CD4-positive, alpha-beta T cell treated with Interleukin-12 subunit alpha and Interleukin-12 subunit beta, for 1 hour (primary cell): ENCODE data around the gene CFAP20DC.

Experiments
- DNase-seq: peaks from one replicate; pipeline ENCODE4 v3.0.0-alpha.2; 2020

The CFAP20DC gene

DNA sequence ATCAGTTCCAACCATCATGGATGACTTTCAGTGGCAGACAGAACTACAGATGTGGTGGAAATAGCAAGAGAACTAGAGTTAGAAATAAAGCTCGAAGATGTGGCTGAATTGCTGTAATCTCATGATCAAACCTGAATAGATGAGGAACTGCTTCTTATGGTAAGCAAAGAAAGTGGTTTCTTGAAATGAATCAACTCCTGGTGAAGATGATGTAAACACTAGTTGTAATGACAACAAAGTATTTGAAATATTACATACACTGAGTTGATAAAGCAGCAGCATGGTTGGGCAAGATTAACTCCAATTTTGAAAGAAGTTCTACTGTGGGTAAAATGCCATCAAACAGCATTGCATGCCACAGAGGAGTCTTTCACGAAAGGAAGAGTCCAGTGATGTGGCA lies 251.5 kb downstream of the CFAP20DC start:
- DNase-seq, result no peak

DNA sequence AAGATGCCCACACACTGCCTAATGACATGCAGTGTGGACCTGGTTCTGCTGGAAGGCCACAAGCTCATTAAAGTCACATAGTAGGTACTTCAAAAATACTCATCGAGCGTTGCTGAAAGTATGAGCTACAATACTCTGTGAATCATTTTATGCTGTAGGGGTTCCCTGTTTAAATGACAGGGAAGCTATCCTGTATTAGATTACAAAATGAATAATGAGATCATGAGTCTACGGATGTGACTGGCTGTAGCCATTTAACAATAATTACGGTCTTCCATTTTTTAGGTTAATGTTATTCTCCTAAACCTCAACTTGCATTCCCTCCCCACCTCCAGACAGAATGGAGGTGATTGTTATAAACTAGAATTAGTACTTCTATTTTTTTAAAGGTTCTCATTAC lies 255.1 kb downstream of the CFAP20DC start:
- DNase-seq, result no peak

DNA sequence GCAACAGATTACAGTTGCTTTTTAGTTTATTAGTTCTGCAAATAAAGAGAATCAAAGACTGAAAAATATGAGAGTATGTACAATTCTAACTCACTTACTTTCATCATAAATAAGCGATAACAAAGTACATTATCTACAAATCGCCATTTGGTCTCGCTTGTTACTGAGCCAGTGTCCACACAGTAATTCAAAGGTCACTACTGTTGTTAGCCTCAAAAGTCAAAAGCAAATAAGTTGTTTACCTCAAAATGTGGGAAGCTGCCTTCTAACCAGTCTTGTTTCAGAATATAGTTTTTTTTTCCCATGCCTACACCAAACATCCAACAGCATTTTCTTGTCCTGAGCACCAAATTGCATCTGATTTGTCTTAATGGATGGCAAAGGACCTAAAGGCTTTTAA lies 255.9 kb downstream of the CFAP20DC start:
- no peak for DNase-seq

DNA sequence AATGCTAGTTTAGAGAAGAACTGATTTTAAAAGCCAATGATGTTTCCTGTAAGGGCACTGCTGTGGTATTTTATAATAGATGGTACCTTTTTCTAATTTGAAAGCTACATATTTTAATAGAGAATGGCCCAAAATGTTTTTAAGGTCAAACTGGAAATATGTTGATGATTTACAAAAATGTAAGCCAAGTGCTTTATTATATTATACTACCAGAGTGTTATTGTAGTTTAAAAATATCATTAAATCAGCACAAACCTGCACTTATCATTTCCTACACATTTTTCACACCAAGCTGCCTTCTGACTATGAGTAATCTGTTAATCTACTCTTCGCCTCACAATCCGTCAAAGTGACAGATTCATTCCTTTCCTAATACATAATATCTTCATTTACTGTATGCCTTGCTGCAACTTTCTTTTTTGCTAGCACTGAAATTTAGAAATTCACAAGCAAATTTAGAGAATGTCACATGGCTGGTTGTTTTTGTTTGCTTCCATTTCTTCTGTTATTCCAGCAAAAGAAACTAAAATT lies 256.8 kb downstream of the CFAP20DC start:
- no peak for DNase-seq

DNA sequence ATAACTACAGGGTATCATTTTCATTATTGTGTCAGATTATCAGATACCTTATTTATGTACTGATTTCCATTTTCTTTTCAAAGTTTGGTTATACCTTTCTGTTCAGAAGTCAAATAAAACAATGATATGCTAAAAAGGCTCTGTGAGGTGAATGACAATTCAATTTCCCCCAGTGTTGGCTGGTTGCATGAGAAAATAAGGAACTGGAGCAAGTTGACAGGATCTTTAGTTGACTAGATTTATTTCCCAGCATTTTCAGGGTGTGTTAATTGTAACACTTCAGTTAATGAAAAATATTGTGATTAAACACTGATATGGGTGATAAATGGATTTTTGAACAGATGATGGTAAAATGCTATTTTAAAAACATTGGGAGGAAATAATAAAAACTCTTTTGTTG lies 260.4 kb downstream of the CFAP20DC start:
- DNase-seq, result no peak

DNA sequence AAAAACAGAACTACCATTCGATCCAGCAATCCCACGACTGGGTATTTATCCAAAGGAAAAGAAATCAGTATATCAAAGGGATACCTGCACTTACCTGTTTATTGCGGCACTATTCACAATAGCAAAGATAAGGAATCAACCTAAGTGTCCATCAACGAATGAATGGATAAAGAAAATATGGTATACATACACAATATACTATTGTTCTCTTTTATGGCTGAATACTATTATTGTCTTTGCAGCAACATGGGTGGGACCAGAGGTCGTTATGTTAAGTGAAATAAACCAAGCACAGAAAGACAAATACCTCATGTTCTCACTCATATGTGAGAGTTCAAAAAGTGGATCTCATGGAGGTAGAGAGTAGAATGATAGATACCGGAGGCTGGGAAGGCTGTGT lies 264.9 kb downstream of the CFAP20DC start:
- no peak for DNase-seq

DNA sequence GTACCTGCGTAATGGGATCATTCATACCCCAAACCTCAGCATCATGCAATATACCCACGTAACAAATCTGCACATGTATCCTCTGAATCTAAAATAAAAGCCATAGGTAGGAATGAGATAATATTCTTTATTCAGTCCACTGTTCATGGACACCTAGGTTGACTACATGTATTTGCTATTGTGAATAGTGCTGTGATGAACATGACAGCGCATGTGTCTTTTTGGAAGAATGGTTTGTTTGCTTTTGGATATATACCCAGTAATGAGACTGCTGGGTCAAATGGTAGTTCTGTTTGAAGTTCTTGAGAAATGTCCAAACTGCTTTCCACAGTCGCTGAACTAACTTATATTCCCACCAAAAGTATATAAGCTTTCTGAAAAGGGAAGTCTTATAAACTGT lies 265.4 kb downstream of the CFAP20DC start:
- DNase-seq, result no peak

DNA sequence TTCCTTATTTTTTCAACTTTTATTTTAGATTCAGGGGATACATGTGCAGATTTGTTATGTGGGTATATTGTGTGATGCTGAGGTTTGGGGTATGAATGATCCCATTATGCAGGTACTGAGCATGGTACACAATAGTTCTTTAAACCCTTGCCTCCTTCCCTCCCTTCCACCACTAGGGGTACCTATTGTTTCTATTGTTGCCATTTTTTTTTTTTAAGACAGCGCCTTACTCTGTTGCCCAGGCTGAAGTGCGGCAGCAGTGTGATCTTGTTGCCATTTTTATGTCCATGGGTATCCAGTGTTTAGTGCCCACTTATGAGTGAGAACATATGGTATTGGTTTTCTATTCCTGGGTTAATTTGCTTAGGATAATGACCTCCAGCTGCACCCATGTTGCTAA lies 266.0 kb downstream of the CFAP20DC start:
- no peak for DNase-seq

DNA sequence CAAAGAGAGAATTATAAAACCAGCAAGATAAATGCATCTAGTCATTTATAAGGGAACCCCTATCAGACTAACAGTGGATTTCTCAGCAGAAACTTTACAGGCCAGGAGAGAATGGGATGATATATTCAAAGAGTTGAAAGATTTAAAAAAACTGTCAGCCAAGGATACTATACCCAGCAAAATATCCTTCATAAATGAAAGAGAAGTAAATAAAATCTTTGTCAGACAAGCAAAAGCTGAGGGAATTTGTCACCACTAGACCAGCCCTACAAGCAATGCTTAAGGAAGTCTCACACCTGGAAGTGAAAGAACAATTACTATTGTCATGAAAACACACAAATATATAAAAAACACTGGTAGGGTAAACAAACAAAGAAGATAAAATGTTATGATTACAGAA lies 269.9 kb downstream of the CFAP20DC start:
- DNase-seq, result no peak

DNA sequence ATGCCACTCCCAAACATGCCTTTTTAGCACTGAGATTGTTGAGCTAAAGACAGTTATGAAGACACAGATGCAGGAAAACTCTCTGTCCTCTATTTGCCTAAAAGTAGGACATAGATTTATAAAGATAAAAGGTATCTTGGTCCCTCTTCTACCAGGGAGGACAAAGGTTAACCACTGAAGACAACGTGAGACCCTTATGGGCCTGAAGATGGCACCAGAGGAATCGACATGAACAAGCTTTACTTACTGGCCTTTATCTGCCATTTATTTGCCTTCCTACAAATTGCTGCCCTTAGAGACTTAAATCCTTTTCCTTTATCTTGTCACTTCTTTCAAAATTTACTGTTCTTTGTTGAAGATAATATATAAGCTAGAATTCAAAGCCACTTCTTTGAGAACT lies 273.6 kb downstream of the CFAP20DC start:
- no peak for DNase-seq

DNA sequence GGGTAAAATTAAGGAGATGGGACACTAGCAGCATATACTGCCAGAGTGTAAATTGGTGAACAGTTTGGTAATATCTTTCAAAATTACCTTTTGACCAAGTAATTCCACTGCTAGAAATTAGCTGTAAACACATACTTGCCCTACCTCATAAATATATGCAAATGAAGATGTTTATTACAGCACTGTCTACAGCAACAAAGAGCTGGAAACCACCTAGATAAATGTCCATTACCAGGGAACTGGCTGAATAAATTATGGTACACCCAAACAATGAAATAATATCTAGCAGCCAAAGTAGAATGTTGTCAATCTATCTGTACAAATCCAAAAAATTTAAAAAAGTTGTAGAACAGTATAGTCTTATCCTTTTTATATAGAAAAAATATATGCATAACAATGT lies 277.4 kb downstream of the CFAP20DC start:
- no peak for DNase-seq

DNA sequence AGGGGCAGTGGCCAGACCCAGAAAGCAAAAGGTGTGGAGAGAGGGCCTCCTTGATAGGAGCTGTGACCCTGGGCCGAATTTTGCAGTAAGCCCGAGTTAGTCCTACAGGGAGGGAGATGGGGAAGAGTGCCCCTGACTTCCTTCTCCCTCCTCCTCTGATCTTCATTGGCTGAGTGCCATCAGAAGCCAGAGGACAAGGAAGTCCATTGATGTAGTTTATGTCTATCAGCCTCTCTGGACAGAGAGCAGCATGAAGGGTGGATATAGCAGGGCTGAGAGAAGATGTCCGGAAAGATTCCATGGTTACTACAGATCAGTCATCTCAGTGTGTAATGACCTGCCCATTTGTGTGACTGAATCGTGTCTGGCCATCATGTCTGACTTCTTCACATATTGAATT lies 280.8 kb downstream of the CFAP20DC start:
- DNase-seq, result no peak

DNA sequence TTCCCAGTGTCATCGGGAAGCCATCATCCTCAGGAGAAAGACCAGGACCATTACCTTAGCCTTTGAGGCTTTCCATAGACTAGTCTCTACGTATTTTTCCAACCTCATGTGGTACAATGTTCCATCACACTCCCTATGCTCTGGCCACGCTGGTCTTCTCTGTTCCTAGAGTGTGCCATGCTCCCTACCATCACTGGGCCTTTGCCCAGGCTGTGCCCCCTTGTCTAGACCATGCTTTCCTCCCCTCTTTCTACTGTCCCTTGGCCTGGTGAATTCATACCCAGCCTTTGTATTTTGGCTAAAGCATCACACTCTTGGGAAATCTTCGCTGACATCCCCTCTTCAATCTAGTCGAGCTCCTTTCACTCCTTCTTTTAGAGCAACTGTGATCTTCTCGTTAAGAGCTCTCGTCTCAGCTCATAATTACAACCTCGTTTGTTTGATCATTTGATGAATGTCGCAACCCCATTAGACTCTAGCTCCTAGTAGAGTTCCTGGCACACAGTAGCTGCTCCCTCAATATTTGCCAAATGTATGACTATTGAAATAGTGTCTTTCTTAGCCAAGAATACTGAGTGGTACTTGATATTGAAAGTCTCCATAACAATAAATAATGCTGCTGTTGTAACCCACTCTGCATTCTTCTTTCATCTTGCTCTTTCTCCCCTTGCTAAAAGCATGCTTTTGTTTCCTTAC lies 283.1 kb downstream of the CFAP20DC start:
- no peak for DNase-seq

DNA sequence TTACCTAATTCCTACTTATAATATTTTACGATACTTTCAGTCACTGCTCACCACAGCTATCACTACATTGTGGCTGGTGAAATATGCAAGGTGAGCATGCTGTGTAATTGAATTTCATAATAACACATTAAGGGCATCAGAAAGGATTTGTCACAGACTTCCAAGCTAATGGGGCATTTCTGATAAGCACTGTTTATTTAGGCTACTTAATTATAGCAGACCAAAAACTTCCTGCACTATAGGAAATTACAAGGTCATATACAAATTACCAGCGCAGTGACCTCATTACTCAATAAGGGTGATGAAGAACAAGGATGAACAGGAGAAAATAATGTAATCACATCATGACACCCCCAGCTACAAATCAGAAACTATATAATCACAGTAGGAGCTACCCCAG lies 294.7 kb downstream of the CFAP20DC start:
- DNase-seq, result no peak

DNA sequence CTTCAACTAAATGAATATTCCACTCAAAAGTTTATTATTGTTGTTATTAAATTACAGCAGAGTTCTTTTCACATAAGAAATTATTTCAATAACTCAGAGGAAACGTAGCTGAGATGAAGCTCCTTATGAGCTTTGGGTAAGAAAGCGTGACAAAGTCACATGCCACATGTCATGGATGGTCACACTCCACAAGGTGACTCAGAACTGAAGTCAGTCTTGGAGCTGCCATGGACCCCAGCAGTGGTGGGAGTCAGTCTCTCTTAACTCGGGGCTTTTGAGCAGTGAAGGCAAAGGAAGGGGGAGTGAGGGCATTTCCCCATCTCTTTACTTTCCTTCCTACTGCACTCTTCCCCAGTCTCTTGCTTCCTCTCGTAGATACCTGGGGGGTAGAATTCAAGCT lies 295.8 kb downstream of the CFAP20DC start:
- no peak for DNase-seq

DNA sequence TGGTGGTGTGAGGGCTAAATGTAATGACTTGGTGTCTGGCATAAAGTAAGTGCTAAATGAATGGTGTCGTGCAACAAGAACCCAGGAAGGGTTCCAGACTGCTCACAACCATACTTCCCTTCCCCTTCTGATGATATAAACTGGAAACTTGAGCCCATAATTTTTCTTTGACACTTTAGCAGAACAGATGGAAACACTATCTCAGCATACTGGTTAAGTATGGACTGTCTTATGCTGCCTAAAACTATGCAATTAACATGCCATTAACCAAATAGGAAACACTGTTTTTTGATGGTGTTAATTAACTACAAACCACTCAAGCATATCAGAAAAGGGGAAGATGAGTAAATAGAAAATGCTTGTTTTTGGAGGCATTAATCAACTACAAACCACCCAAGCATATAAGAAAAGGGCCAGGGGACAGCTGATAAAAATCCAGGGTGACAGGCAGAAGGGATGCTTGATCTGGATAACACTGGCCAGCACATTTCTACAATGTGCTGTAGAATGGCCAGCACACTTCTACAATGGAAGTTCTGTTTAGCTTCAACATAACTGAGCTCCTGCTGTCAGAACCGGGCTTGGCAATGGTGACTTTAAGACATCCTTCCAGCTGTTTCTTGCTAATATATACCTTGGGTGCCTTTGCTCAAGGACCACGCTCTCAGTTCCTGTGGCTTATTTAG lies 297.8 kb downstream of the CFAP20DC start:
- DNase-seq, result no peak

DNA sequence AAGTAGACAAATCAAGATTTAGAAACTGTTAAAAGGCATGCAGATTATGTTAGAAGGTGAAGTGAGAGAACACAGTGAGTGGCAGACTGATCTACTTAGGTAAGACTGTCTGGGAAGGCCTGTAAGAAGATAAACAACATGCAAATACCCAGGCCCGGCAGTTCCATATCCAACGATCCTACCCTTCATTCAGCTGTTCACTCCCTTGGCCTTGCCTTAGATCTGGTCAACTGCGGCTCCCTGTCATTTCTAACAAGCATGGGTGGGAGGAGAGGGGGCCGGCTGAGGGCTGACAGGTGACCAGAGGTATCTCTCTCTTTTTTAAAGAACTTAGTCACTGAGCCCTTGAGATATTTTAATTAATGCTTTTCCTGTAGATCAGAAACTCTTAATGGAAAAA lies 298.6 kb downstream of the CFAP20DC start:
- no peak for DNase-seq

DNA sequence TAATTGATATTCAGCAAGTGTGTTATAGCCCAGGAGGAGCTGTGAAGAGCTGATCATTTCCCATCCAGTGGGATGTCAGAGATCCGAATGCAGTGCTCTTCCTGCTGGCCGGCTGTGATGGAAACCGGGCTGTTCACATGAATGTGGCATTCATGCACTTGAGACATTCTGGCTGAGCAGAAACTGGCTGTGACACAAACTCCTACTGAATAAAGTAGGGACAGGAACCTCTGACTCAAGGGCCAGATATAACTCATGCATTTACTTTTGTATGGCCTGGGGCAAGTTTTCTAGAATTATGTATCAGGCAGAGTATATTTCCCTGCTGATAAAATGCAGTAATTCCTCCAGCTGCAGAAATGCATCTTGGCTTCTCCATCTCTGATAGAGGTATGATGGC lies 299.9 kb downstream of the CFAP20DC start:
- DNase-seq, result no peak

DNA sequence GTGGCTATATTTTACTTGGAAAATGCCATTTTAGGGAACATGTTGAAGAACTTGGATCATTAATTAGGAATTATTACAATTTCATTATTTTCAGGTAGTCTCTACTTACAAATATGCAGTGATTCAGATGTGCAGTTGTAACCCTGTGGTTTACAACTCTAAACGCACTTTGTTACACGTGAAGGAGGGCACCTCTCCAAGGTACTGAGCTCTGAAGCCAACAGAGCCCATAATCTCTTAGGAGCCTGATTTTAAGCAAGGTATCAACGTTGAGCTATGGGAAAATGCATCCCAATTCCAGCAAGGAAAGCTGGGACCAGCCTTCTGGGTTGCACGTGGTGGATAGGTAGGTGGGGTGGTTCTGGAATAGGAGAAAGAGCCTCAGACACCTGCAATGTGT lies 301.8 kb downstream of the CFAP20DC start:
- DNase-seq, result no peak

DNA sequence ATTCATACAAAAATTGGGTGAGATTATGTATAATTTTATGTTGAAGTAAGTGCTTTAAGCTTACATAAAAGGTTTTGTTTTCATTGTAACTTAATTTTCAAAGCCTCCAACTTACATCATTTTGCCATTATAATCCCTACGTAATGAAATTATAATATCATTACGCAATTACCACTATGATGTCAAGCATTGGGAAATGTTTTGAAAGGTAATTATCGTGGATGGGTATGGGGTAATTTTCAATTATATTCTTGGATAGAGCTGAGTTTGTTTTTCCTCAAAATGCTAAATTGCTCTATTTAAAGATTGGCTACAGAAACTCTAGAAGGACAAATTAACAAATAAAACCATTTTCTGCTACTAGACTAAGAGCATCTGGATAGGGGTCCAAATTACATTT lies 303.1 kb downstream of the CFAP20DC start:
- no peak for DNase-seq

DNA sequence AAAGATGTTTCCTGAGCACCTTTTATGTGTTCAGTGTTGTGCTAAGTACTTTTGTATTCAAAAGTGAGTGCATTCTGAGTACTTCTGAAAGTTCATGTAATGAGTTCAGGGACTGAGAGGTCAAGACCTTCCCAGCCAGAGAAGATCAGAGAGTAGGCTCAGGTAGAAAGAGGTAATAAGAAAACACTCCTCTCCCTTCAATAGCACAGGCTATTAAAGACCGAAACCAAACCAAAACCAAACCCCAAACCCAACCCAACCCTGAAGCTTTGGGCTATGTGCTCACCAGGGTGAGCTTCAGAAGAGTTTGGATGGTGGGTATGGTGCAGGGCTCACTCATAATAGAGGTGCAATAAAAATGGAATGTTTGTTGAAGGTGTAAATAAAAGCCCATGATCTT lies 306.5 kb downstream of the CFAP20DC start:
- no peak for DNase-seq

DNA sequence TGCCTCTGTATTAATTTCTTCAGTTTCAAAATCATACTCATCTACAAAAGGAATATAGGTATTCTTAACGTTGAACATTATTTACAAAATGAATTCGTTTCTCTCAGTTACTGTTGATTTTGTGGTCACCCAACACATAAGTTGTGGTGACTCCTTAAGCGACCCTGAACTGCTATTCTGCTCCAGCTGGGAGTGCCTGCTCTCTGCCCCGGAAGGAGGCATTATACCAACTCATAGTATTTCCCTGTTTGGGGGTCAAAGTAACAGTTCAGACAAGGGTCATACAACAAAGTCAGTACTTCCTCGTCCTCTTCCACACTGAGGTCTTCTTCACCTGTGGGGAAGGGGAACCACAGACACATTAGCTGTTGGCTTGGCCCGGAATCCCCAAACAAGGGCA lies 307.6 kb downstream of the CFAP20DC start:
- no peak for DNase-seq

DNA sequence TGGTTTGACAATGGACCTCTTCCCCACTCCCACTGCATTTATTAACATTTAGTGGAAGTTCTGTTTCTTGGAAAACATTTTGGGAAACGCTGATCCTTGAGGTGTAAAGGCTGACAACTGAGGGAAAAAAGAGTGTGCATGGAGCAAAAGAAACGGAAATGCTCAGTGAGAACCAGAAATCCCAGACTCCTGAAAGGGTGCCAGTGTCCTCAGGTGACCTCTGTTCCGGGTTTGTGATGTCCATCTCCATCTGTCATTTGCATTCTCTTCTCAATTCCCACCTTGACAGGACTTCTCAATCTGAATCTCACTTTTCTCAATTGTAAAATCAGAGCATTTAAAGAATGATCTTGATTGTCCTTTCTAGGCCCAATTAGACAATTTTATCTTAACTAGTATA lies 312.2 kb downstream of the CFAP20DC start:
- no peak for DNase-seq

DNA sequence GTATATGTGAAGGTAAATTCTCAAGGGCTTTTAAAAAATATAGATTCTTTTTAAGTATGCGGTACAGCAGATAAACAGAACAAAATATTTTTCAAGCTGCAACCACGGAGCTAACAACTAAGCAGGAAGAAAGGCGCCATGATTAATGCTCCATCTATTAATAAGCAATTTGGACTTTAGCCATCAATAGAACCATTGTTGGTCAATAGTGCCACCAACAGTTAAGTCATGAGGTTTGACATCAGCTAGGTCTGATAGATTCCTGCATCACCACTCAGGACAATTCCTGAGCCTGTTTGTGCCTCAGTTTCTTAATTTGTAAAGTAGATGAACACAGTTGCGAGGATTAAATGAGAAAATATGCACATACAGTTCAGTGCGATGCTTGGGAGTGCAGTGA lies 318.2 kb downstream of the CFAP20DC start:
- DNase-seq, result no peak

DNA sequence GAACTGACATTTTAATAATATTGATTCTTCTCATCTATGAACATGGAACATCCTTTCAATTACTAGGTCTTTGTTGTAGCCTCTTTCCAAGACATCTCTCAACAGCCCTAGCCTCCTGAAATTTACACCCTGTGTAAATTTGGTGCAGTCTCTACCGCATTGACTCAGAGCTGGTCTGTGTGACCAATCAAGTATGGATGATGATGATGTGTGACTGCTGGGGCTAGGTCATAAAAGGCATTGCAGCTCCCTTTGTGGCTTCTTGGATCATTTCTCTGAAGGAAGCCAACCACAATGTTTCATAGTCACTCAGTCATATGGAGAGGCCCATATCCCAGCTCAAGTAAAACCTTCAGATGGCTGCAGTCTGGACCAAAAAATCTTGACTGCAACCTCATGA lies 321.1 kb downstream of the CFAP20DC start:
- DNase-seq, result no peak
